ENCODE data around the gene BEX4. TPM values are rescaled to one million over a fixed set of nuclear protein-coding genes. Genes with fewer than 3 reads are reported as not detected.
"Not testable (repeated sequence)": the region's sequence is repeated elsewhere in the genome, so short reads cannot be mapped to it uniquely, and the experiment has no call there.

BEX4 gene
- total RNA-seq, 4 donors from 2014 or later, result 51.2 to 81.7 (median 60.0) TPM

- Histone ChIP-seq H3K27ac (no peak overlapping the region), H3K4me3 (no peak overlapping the region), H3K9me3 (no peaks in the 10 kb centered on the region), H3K36me3 (no peaks in the 10 kb centered on the region), H3K4me1 (peaks cover 0 to 4% (median 0%) of the 10 kb centered on the region in 3 donors), H3K27me3 (no peaks in the 10 kb centered on the region)
- TF ChIP-seq CTCF (IDR thresholded peaks at IDR 0.05) (no peak), POLR2AphosphoS5 (IDR thresholded peaks at IDR 0.05) (no peak), EP300 (IDR thresholded peaks at IDR 0.05) (no peak), POLR2A (IDR thresholded peaks at IDR 0.05) (no peak)
- no peak for ATAC-seq
Observed at GRCh38 chrX:103177556-103177955, 37.4 kb upstream of the BEX4 start.

GRCh38 chrX:103183912-103184311 lies 31.0 kb upstream of the BEX4 start:
- Histone ChIP-seq H3K36me3 (no peaks in the 10 kb centered on the region), H3K27ac (no peak overlapping the region), H3K4me3 (no peak overlapping the region), H3K27me3 (no peaks in the 10 kb centered on the region), H3K9me3 (no peaks in the 10 kb centered on the region), H3K4me1 (no peaks in the 10 kb centered on the region)
- no peak for ATAC-seq
- 67% methylated on average over 1 of the region's 9 CpGs; no CpG with 5 or more reads in 1 of the 2 donors for WGBS, 2 donors (ENCODE audit: low coverage in 1 of 2)
- TF ChIP-seq POLR2AphosphoS5 (IDR thresholded peaks at IDR 0.05) (no peak), POLR2A (IDR thresholded peaks at IDR 0.05) (no peak), EP300 (IDR thresholded peaks at IDR 0.05) (no peak), CTCF (IDR thresholded peaks at IDR 0.05) (no peak)

- Histone ChIP-seq H3K27me3 (no peaks in the 10 kb centered on the region), H3K36me3 (no peaks in the 10 kb centered on the region), H3K9me3 (no peaks in the 10 kb centered on the region), H3K27ac (no peak overlapping the region), H3K4me1 (no peaks in the 10 kb centered on the region), H3K4me3 (no peak overlapping the region)
- TF ChIP-seq POLR2AphosphoS5 (IDR thresholded peaks at IDR 0.05) (no peak), CTCF (IDR thresholded peaks at IDR 0.05) (no peak), POLR2A (IDR thresholded peaks at IDR 0.05) (no peak), EP300 (IDR thresholded peaks at IDR 0.05) (no peak)
- no peak for ATAC-seq
- WGBS, 2 donors (ENCODE audit: low coverage in 1 of 2), result 31 to 45% methylated on average over 1 of the region's 1 CpG
Observed at GRCh38 chrX:103187953-103188475, 26.9 kb upstream of the BEX4 start.

GRCh38 chrX:103197721-103198306 lies 17.1 kb upstream of the BEX4 start:
- WGBS, 2 donors (ENCODE audit: low coverage in 1 of 2), result 52 to 67% methylated on average over 1 to 2 of the region's 2 CpGs
- H3K9me3 ChIP-seq, result no peaks in the 10 kb centered on the region
- no peak for ATAC-seq
- H3K4me1 ChIP-seq, result no peaks in the 10 kb centered on the region
- no peaks in the 10 kb centered on the region for H3K36me3 ChIP-seq
- TF ChIP-seq CTCF (IDR thresholded peaks at IDR 0.05) (no peak), EP300 (IDR thresholded peaks at IDR 0.05) (no peak), POLR2A (IDR thresholded peaks at IDR 0.05) (no peak), POLR2AphosphoS5 (IDR thresholded peaks at IDR 0.05) (no peak)
- no peaks in the 10 kb centered on the region for H3K27me3 ChIP-seq
- no peak overlapping the region for H3K27ac ChIP-seq
- H3K4me3 ChIP-seq, result no peak overlapping the region

GRCh38 chrX:103198668-103199067 lies 16.2 kb upstream of the BEX4 start:
- H3K9me3 ChIP-seq, H3K4me3 ChIP-seq, H3K27me3 ChIP-seq, H3K36me3 ChIP-seq, ATAC-seq, H3K27ac ChIP-seq, H3K4me1 ChIP-seq: not testable (repeated sequence)
- WGBS, 2 donors (ENCODE audit: low coverage in 1 of 2), result 81% methylated on average over 4 of the region's 4 CpGs; no CpG with 5 or more reads in 1 of the 2 donors
